HG02852 (cell line): Measurements from ENCODE around the gene KRT14.

ENCODE experiments used
- ATAC-seq: cut with Tn5 transposase; IDR thresholded peaks from one replicate; pipeline ENCODE4 v1.9.1; 2021; ENCODE audit warnings: mild to moderate bottlenecking, moderate library complexity; ENCODE audit not compliant: unreplicated experiment

The KRT14 gene

DNA sequence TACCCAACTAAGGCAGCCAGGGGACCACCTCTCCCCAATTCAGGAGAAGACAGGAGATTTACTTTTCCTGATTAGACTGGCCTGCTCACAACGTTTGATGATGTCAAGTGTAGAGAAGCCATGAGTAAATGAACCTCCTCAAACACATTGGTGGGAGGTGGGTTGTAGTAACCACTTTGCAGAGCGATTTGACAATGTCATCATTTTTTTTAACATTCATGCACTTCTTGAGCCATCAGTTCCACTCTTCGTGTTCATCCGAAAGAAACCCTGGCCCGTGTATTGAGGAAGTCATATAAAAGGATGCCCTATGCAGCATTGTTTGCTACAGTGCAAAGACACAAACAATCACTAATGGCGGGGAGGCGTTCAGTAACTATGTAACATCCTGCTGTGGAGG, 53.1 kb downstream of the KRT14 start:
- ATAC-seq = no peak

DNA sequence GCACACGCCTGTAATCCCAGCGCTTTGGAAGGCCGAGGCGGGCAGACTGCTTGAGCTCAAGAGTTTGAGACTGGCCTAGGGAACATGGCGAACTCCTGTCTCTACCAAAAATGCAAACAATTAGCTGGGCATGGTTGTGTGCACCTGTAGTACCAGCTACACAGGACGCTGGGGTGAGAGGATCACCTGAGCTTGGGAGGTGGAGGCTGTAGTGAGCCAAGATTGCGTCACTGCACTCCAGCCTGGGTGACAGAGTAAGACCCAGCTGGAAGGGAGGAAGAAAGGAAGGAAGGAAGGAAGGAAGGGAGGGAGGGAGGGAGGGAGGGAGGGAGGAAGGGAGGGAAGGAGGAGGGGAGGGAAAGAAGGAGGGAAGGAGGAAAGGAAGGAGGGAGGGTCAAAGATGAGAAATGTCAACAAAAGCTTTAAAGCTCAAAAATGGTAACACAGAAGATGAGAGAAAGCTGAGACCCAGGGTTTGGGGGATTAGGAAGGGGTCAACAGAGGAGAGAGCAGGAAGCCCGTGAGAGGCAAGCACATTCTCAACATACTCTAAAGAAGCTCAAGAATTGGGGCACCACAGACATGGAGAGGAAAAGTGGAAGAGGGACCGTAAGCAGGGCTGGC, 53.6 kb downstream of the KRT14 start:
- ATAC-seq = no peak
